GM21526 (cell line): ENCODE results near the gene GPATCH1.
"Not testable (repeated sequence)": the region's sequence is repeated elsewhere in the genome, so short reads cannot be mapped to it uniquely, and the experiment has no call there.

Experiments used
- ATAC-seq: cut with Tn5 transposase; IDR thresholded peaks from one replicate; pipeline ENCODE4 v1.9.1; 2021; ENCODE audit warnings: moderate library complexity; ENCODE audit not compliant: unreplicated experiment, low FRiP score

Gene GPATCH1

DNA sequence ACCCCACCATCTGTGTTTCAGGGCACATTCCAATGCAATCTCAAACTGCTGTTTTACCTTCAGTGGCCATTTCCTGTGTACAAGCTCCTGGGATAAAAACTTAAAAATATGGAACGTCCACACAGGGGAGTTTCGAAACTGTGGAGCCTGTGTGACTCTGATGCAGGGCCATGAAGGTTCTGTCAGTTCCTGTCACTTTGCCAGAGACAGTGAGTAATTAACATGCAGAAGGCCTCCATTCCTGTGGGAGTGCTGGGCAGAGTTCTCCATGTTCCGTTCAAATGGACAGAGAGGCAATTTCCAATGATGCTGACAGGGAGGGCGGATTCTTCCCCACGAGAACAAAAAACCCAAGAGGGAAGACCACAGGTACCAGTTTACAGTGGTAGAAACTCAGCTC lies 75.4 kb downstream of the GPATCH1 start:
- no peak for ATAC-seq

GRCh38 chr19:33157906-33158305 lies 76.9 kb downstream of the GPATCH1 start:
- no peak for ATAC-seq

GRCh38 chr19:33158365-33158764 lies 77.4 kb downstream of the GPATCH1 start:
- ATAC-seq, result no peak

DNA sequence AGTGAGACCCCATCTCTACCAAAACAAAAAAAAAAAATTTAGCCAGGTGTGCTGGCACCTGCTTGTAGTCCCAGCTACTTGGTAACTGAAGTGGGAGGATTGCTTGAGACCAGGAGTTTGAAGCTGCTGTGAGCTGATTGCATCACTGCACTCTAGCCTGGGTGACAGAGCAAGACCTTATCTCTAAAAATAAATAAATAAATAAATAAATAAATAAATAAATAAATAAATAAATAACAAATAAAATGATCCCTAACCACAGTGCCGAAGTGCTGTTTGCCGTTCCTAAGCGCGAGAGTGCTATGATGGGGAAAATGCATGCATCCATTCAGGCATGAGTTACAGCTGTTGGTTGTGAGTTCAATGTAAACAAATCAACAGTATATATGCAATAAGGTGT lies 78.2 kb downstream of the GPATCH1 start:
- no peak for ATAC-seq

GRCh38 chr19:33159893-33160292 lies 78.9 kb downstream of the GPATCH1 start:
- no peak for ATAC-seq

- no peak for ATAC-seq
These were observed 80.2 kb downstream of the GPATCH1 start for GRCh38 chr19:33161201-33161600.

DNA sequence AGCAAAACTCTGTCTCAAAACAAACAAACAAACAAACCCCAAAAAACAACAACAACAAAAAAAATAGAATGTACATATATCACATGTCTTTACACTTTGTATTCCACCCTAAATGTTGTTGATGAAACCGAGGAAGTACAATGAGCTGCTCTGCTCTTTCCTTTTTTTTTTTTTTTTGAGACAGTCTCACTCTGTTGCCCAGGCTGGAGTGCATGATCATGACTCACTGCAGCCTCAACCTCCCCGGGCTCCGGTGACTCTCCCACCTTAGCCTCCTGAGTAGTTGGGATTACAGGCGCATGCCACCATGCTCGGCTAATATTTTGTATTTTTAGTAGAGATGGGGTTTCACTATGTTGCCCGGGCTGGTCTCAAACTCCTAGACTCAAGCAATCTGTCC lies 82.5 kb downstream of the GPATCH1 start:
- ATAC-seq, result no peak

DNA sequence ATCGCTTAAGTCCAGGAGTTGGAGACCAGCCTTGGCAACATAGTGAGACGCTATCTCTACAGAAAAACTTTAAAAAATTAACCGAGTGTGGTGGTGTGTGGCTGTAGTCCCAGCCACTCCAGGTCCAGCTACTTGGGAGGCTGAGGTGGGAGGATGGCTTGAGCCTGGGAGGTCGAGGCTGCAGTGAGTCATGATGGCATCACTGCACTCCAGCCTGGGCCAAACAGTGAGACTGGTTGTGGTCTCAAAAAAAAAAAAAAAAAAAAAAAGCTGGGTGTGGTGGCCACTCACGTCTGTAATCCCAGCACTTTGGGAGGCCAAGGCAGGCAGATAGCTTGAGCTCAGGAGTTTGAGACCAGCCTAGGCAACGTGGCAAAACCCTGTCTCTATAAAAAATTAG lies 85.1 kb downstream of the GPATCH1 start:
- ATAC-seq, result not testable (repeated sequence)

DNA sequence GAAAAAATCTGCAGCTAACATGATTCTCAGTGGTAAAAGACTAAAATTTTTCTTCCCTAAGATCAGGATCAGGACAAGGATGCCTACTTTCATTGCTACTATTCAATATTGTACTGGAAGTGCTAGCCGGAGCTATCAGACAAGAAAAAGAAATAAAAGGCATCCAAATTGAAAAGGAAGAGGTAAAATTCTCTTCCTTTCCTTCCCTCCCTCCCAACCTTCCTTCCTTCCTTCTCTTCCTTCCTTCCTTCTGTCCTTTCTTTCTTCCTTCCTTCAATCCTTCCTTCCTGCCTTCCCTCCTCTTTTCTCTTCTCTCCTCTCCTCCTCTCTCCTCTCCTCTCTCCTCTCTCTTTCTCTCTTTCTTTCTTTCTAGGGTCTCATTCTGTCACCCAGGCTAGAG lies 86.5 kb downstream of the GPATCH1 start:
- ATAC-seq, result no peak

- ATAC-seq, result no peak
These were observed 87.5 kb downstream of the GPATCH1 start for GRCh38 chr19:33168528-33168927.

- no peak for ATAC-seq
These were observed 90.3 kb downstream of the GPATCH1 start for GRCh38 chr19:33171222-33171795.

DNA sequence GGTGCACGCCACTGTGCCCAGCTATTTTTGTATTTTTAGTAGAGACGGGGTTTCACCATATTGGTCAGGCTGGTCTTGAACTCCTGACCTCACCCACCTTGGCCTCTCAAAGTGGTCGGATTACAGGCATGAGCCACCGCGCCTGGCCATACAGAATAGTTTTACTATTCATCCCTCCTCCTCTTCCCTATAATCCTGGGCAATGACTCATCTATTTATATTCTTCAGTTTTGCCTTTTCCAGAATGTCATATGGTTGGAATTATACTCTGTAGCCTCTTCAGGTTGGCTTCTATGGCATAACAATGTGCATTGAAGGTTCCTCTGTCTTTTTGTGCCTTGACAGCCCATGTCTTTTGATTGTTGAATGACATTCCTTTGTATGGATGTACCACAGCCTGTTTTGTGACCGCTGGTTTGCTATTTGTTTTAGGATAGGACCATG lies 91.0 kb downstream of the GPATCH1 start:
- no peak for ATAC-seq

- no peak for ATAC-seq
These were observed 93.2 kb downstream of the GPATCH1 start for GRCh38 chr19:33174186-33174585.

DNA sequence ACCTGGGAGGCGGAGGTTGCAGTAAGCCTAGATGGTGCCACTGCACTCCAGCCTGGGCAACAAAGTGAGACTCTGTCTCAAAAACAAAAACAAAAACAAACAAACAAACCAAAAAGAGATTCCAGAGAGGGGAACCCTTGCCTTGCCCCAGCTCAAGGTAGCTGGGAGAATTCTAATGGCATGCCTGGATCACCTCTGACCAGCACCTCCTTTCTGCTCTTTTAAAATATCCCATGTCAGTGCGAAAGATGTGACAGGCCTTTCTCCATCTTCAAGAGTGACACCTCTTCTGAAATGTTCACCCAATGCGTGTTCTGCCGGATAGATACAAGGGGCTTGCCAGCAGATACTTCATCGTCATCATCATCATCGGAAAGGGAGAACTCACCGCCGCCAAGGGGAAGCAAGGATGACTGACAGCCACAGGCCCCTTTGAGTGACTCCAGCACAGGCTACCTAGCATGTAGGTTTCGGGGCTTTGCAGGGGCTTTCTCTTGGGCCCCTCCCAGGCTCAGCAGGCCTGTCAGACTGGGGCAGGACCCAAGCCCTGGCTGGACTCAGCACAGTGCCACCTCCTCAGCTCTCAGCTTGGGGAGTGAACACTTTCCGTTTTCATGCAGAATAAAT lies 94.3 kb downstream of the GPATCH1 start:
- no peak for ATAC-seq

GRCh38 chr19:33175886-33176669 lies 95.1 kb downstream of the GPATCH1 start:
- ATAC-seq, result no peak

GRCh38 chr19:33176670-33177416 lies 95.9 kb downstream of the GPATCH1 start:
- ATAC-seq, result peak; percentile 80

GRCh38 chr19:33177417-33177979 lies 96.5 kb downstream of the GPATCH1 start:
- peak; percentile 9 for ATAC-seq
